ENCODE data around the gene TRIM63.

DNA sequence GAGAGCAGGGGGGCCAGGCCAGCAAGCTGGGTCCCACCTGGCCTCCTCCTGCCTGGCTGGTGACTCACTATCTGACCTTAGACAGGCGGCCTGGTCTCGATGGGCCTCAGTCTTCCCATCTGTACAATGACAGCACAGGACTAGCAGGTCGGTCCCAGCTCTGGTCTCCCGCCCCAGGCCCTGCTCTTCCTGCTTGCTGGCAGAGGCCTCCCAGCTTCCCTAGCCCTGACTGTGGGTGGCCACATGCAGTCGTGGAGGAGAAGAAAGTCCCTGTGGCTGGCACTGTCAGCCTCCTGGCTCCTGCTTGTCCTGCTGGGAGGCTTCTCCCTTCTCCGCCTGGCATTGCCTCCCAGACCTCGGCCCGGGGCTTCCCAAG, 45.0 kb downstream of the TRIM63 start:
- TF ChIP-seq, protein P1, sequence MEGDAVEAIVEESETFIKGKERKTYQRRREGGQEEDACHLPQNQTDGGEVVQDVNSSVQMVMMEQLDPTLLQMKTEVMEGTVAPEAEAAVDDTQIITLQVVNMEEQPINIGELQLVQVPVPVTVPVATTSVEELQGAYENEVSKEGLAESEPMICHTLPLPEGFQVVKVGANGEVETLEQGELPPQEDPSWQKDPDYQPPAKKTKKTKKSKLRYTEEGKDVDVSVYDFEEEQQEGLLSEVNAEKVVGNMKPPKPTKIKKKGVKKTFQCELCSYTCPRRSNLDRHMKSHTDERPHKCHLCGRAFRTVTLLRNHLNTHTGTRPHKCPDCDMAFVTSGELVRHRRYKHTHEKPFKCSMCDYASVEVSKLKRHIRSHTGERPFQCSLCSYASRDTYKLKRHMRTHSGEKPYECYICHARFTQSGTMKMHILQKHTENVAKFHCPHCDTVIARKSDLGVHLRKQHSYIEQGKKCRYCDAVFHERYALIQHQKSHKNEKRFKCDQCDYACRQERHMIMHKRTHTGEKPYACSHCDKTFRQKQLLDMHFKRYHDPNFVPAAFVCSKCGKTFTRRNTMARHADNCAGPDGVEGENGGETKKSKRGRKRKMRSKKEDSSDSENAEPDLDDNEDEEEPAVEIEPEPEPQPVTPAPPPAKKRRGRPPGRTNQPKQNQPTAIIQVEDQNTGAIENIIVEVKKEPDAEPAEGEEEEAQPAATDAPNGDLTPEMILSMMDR (conservative IDR thresholded peaks at IDR 0.05; ENCODE audit: low read depth, low read length): no peak
- no peak for TF ChIP-seq EZH2 (IDR thresholded peaks at IDR 0.05; ENCODE audit: borderline replicate concordance, low read depth, low read length, poor library complexity, severe bottlenecking)

Data from A673 (cell line).